Fibroblast of lung (primary cell): Measurements from ENCODE around the gene EGFL6. TPM values are rescaled to one million over a fixed set of nuclear protein-coding genes. Genes with fewer than 3 reads are reported as not detected.
"Not testable (repeated sequence)": the region's sequence is repeated elsewhere in the genome, so short reads cannot be mapped to it uniquely, and the experiment has no call there.

Experiments
- DNase-seq, 2 donors: peaks; one replicate each; pipeline versions ENCODE4 v3.0.0 to v3.0.0-alpha.2; 2010; ENCODE audit warnings: low read depth in 2 of 2
- H2AFZ ChIP-seq: 2 replicates; pipeline ENCODE4 v1.5.1; 2012; ENCODE audit warnings: low read length, control low read depth, inconsistent platforms
- H3K27ac ChIP-seq: 2 replicates; pipeline ENCODE4 v1.5.1; 2011; ENCODE audit warnings: low read length, control low read depth; ENCODE audit not compliant: insufficient read depth
- H3K27me3 ChIP-seq: 2 replicates; pipeline ENCODE4 v1.5.1; 2011; ENCODE audit warnings: mild to moderate bottlenecking, low read length; ENCODE audit not compliant: control insufficient read depth, insufficient read depth
- H3K36me3 ChIP-seq: 2 replicates; pipeline ENCODE4 v1.5.1; 2011; ENCODE audit warnings: low read length; ENCODE audit not compliant: control insufficient read depth, insufficient read depth
- H3K4me1 ChIP-seq: 2 replicates; pipeline ENCODE4 v1.5.1; 2011; ENCODE audit warnings: low read length; ENCODE audit not compliant: control insufficient read depth, insufficient read depth; ENCODE audit errors: extremely low read depth
- H3K4me2 ChIP-seq: 2 replicates; pipeline ENCODE4 v1.5.1; 2011; ENCODE audit warnings: low read length, control low read depth; ENCODE audit not compliant: insufficient read depth; ENCODE audit errors: extremely low read depth
- H3K4me3 ChIP-seq, 4 experiments: fragments of 200-600 bp in 1 of 4; sonication (generic) in 1 of 4; replicated peaks in 1 of 4; 2 replicates each; pipeline ENCODE4 v1.5.1; 2011 to 2016; ENCODE audit warnings: low read length in 4 of 4, low read depth in 3 of 4, mild to moderate bottlenecking in 3 of 4, control low read depth in 2 of 4, inconsistent platforms in 1 of 4, mixed read lengths in 1 of 4; ENCODE audit not compliant: insufficient read depth in 1 of 4; ENCODE audit errors: control extremely low read depth in 1 of 4
- H3K79me2 ChIP-seq: 2 replicates; pipeline ENCODE4 v1.5.1; 2012; ENCODE audit warnings: mild to moderate bottlenecking, low read length, inconsistent platforms; ENCODE audit not compliant: control insufficient read depth, insufficient read depth
- H3K9ac ChIP-seq: 2 replicates; pipeline ENCODE4 v1.5.1; 2011; ENCODE audit warnings: mild to moderate bottlenecking, low read length, control low read depth; ENCODE audit not compliant: insufficient read depth
- H3K9me3 ChIP-seq: 2 replicates; pipeline ENCODE4 v1.5.1; 2012; ENCODE audit warnings: low read depth, low read length; ENCODE audit not compliant: control insufficient read depth, insufficient read depth
- H4K20me1 ChIP-seq: 2 replicates; pipeline ENCODE4 v1.5.1; 2011; ENCODE audit warnings: low read length; ENCODE audit not compliant: control insufficient read depth, insufficient read depth; ENCODE audit errors: extremely low read depth
- CTCF ChIP-seq, 2 donors: IDR thresholded peaks in 1 of 2; conservative IDR thresholded peaks in 1 of 2; 1 replicate in 1 of 2; 2 replicates in 1 of 2; pipeline ENCODE4 v1.5.1; 2011 to 2012; ENCODE audit warnings: low read length in 2 of 2, control low read depth in 1 of 2, inconsistent platforms in 1 of 2, low read depth in 1 of 2, mild to moderate bottlenecking in 1 of 2
- EZH2 ChIP-seq: IDR thresholded peaks from 2 replicates; pipeline ENCODE4 v1.5.1; 2012; ENCODE audit warnings: low read length, control low read depth, mild to moderate bottlenecking; ENCODE audit errors: missing control alignments
- polyA plus RNA-seq, 2 donors: library from polyadenylated mRNA; depleted of rRNA in 1 of 2; stranded (reverse) in 1 of 2; unstranded in 1 of 2; fragments of >200 nt; gene quantifications; 2 replicates each; pipeline ENCODE4 v1.2.1, GENCODE V29; 2011 to 2012; ENCODE audit warnings: missing spikeins in 1 of 2
- total RNA-seq: library from RNA; depleted of rRNA; stranded (reverse); fragments of >200 nt; gene quantifications from 2 replicates; pipeline ENCODE4 v1.2.1, GENCODE V29; 2014

The EGFL6 gene
- total and polyA plus RNA-seq, 2 donors (not counting 1 experiment from before 2014, with no cell fraction given) = 0.17 to 0.32 TPM

DNA sequence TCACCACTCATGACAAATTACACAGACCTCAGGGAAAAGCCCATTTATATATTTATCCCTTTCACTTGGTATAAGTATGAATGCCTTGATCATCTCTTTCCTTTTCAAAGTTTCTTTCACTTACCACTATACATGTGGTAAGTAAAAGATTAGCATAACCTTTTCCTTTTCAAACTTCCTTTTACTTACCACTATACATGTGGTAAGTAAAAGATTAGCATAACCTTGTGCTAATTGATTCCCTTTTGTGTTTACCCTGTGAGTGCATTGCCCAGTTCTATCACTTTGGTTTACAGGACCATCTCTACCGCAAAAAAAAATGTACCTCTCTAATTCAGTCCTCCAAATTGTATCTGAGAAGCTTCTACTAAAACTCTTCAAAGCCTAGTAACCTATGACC lies 50.8 kb downstream of the EGFL6 start:
- no peaks in the 10 kb centered on the region for H3K36me3 ChIP-seq
- H3K4me2 ChIP-seq = no peak overlapping the region
- H3K4me1 ChIP-seq = no peaks in the 10 kb centered on the region
- DNase-seq = no peak
- no peak overlapping the region for H3K4me3 ChIP-seq
- no peaks in the 10 kb centered on the region for H3K79me2 ChIP-seq
- no peaks in the 10 kb centered on the region for H3K27me3 ChIP-seq
- no peaks in the 10 kb centered on the region for H3K9me3 ChIP-seq
- H3K9ac ChIP-seq = no peak overlapping the region
- H2AFZ ChIP-seq = no peak overlapping the region
- TF ChIP-seq EZH2 (no peak), CTCF (conservative IDR thresholded peaks at IDR 0.05 in 1 of 2, IDR thresholded peaks at IDR 0.05 in 1 of 2; ENCODE audit: low read depth in 1 of 2, low read length in 2 of 2) (no peak)
- no peaks in the 10 kb centered on the region for H4K20me1 ChIP-seq
- H3K27ac ChIP-seq = no peak overlapping the region

DNA sequence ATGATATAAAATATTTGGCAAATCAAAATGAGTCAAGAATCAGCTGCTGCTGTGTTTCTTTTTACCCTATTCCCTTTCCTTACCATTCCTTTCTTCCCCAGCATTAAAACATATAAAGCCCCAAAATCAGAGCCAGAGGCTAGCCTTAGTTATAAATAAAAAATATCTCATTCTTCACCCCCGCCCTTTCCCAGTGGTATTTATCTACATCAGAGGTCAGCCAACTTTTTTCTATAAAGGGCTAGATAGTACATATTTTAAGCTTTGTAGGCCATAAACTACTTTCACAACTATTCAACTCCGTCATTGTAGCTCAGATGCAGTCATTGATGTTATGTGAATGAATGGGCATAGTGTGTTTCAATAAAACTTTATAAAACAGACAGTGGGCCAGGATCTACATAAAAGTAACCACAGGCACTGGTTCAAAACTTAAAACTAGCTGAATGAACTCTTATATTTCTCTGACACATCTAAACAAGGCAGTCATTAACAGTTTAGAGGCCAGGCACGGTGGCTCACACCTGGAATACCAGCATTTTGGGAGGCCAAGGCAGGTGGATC lies 53.1 kb downstream of the EGFL6 start:
- TF ChIP-seq EZH2 (no peak), CTCF (conservative IDR thresholded peaks at IDR 0.05 in 1 of 2, IDR thresholded peaks at IDR 0.05 in 1 of 2; ENCODE audit: low read depth in 1 of 2, low read length in 2 of 2) (no peak)
- Histone ChIP-seq H3K27me3 (no peaks in the 10 kb centered on the region), H3K4me1 (no peaks in the 10 kb centered on the region), H3K27ac (no peak overlapping the region), H3K79me2 (no peaks in the 10 kb centered on the region), H4K20me1 (no peaks in the 10 kb centered on the region), H3K36me3 (no peaks in the 10 kb centered on the region), H3K4me2 (no peak overlapping the region), H3K4me3 (no peak overlapping the region), H2AFZ (no peak overlapping the region), H3K9me3 (no peaks in the 10 kb centered on the region), H3K9ac (no peak overlapping the region)
- no peak for DNase-seq

- H3K9me3 ChIP-seq = no peaks in the 10 kb centered on the region
Observed at GRCh38 chrX:13627306-13627705, 57.9 kb downstream of the EGFL6 start.

GRCh38 chrX:13637224-13637623 lies 67.8 kb downstream of the EGFL6 start:
- H3K4me2 ChIP-seq, H3K9me3 ChIP-seq, H4K20me1 ChIP-seq, H3K4me3 ChIP-seq, H3K9ac ChIP-seq, H3K36me3 ChIP-seq, H3K27ac ChIP-seq, H2AFZ ChIP-seq, H3K79me2 ChIP-seq, H3K4me1 ChIP-seq, H3K27me3 ChIP-seq, DNase-seq: not testable (repeated sequence)

More at GRCh38 chrX:13627306-13627705, 57.9 kb downstream of the EGFL6 start:
- Histone ChIP-seq H3K36me3 (no peaks in the 10 kb centered on the region), H3K79me2 (no peaks in the 10 kb centered on the region), H3K27ac (no peak overlapping the region), H3K9ac (no peak overlapping the region), H3K27me3 (no peaks in the 10 kb centered on the region), H3K4me3 (no peak overlapping the region), H2AFZ (no peak overlapping the region), H3K4me2 (no peak overlapping the region), H3K4me1 (no peaks in the 10 kb centered on the region), H4K20me1 (no peaks in the 10 kb centered on the region)
- DNase-seq = no peak
- TF ChIP-seq EZH2 (no peak), CTCF (conservative IDR thresholded peaks at IDR 0.05 in 1 of 2, IDR thresholded peaks at IDR 0.05 in 1 of 2; ENCODE audit: low read depth in 1 of 2, low read length in 2 of 2) (no peak)
